ENCODE results near the gene TBRG1. TPM values are rescaled to one million over a fixed set of nuclear protein-coding genes. Genes with fewer than 3 reads are reported as not detected.

The TBRG1 gene
- total and polyA plus RNA-seq, 2 donors from 2014 or later = 23.3 to 35.6 TPM

- Histone ChIP-seq H3K36me3 (ENCODE audit: control insufficient read depth in 2 of 3, insufficient read depth in 3 of 3, low read length in 3 of 3) (peaks cover 0 to 2% (median 2%) of the 10 kb centered on the region in 3 donors), H3K9me3 (ENCODE audit: control insufficient read depth in 2 of 3, insufficient read depth in 1 of 3, low read length in 3 of 3) (no peaks in the 10 kb centered on the region), H3K9ac (ENCODE audit: low read length in 3 of 3) (peak overlapping the region in 2 of 3 donors; percentile 79 to 83), H3K4me3 (ENCODE audit: low read length in 3 of 3) (peak overlapping the region in 2 of 3 donors; percentile 72 to 84), H3K27me3 (ENCODE audit: control insufficient read depth, insufficient read depth, low read length) (no peaks in the 10 kb centered on the region), H3K4me1 (ENCODE audit: control insufficient read depth in 2 of 3, insufficient read depth in 2 of 3, low read depth in 1 of 3, low read length in 3 of 3) (peaks cover 2 to 7% (median 6%) of the 10 kb centered on the region in 3 donors), H3K27ac (ENCODE audit: low read depth in 2 of 2, low read length in 2 of 2) (peak overlapping the region; percentile 74 to 87)
- TF ChIP-seq CTCF (IDR thresholded peaks at IDR 0.05; ENCODE audit: borderline replicate concordance, extremely low read depth, insufficient read depth) = no peak
- DNase-seq (no peak), FAIRE-seq (no peak)
- intact Hi-C loops (cut with DNase I) = loop anchor here (5.0 kb wide), 1 partner anchor 90 kb away; the partner anchor contains the start of gene ESAM
Measured at GRCh38 chr11:124672536-124673215, 50.0 kb downstream of the TBRG1 start.

- peaks cover 2 to 7% (median 6%) of the 10 kb centered on the region in 3 donors for H3K4me1 ChIP-seq (ENCODE audit: control insufficient read depth in 2 of 3, insufficient read depth in 2 of 3, low read depth in 1 of 3, low read length in 3 of 3)
- no peaks in the 10 kb centered on the region for H3K9me3 ChIP-seq (ENCODE audit: control insufficient read depth in 2 of 3, insufficient read depth in 1 of 3, low read length in 3 of 3)
- no peaks in the 10 kb centered on the region for H3K27me3 ChIP-seq (ENCODE audit: control insufficient read depth, insufficient read depth, low read length)
- peak within 1 kb of the TSS; percentile 63 to 83 (median 79) for H3K9ac ChIP-seq (ENCODE audit: low read length in 3 of 3)
- DNase-seq = peak; percentile 93 to 99 (median 98)
- no peak for TF ChIP-seq CTCF (IDR thresholded peaks at IDR 0.05; ENCODE audit: borderline replicate concordance, extremely low read depth, insufficient read depth)
- no peaks in the 10 kb centered on the region for H3K36me3 ChIP-seq (ENCODE audit: control insufficient read depth in 2 of 3, insufficient read depth in 3 of 3, low read length in 3 of 3)
- peak within 1 kb of the TSS; percentile 72 to 87 (median 72) for H3K4me3 ChIP-seq (ENCODE audit: low read length in 3 of 3)
- FAIRE-seq = peak; percentile 74
- intact Hi-C loops (cut with DNase I) = loop anchor here (5.0 kb wide), 1 partner anchor 89 kb away; the partner anchor contains the start of gene ESAM
- H3K27ac ChIP-seq (ENCODE audit: low read depth in 2 of 2, low read length in 2 of 2) = peak within 1 kb of the TSS; percentile 74 to 87
Measured at GRCh38 chr11:124673333-124674167, 50.9 kb downstream of the TBRG1 start, which contains the start of the genes SIAE and SPA17. Gene SIAE (minus strand): TSS chr11:124673739. CDS start chr11:124673708, 31 bp downstream. Gene SPA17 (plus strand): TSS chr11:124673904. CDS start chr11:124675265, 1,361 bp downstream.

GRCh38 chr11:124674168-124674517, 51.5 kb downstream of the TBRG1 start:
- peak in 1 of 5 donors; percentile 24 for DNase-seq
- intact Hi-C loops (cut with DNase I) = loop anchor here (5.0 kb wide), 1 partner anchor 88 kb away; the partner anchor contains the start of gene ESAM
- FAIRE-seq = no peak

More at GRCh38 chr11:124674168-124674517, 51.5 kb downstream of the TBRG1 start:
- Histone ChIP-seq H3K9ac (ENCODE audit: low read length in 3 of 3) (peak overlapping the region in 1 of 3 donors; percentile 15), H3K36me3 (ENCODE audit: control insufficient read depth in 2 of 3, insufficient read depth in 3 of 3, low read length in 3 of 3) (no peaks in the 10 kb centered on the region), H3K4me3 (ENCODE audit: low read length in 3 of 3) (peak overlapping the region; percentile 72 to 87 (median 72)), H3K27me3 (ENCODE audit: control insufficient read depth, insufficient read depth, low read length) (no peaks in the 10 kb centered on the region), H3K4me1 (ENCODE audit: control insufficient read depth in 2 of 3, insufficient read depth in 2 of 3, low read depth in 1 of 3, low read length in 3 of 3) (peaks cover 2 to 7% (median 6%) of the 10 kb centered on the region in 3 donors), H3K9me3 (ENCODE audit: control insufficient read depth in 2 of 3, insufficient read depth in 1 of 3, low read length in 3 of 3) (no peaks in the 10 kb centered on the region), H3K27ac (ENCODE audit: low read depth in 2 of 2, low read length in 2 of 2) (peak overlapping the region in 1 of 2 donors; percentile 64)
- no peak for TF ChIP-seq CTCF (IDR thresholded peaks at IDR 0.05; ENCODE audit: borderline replicate concordance, extremely low read depth, insufficient read depth)

All from kidney (tissue), 14 donors.